ENCODE data around the gene ARHGDIA. TPM values are rescaled to one million over a fixed set of nuclear protein-coding genes. Genes with fewer than 3 reads are reported as not detected.

Gene ARHGDIA
- total RNA-seq, 1 donor from 2014 or later, result 126 TPM

GRCh38 chr17:81834831-81835267 is 36.3 kb downstream of the ARHGDIA start, which contains the start of gene PPP1R27:
PPP1R27 (minus strand) TSS chr17:81835050; CDS start chr17:81834953, 97 bp downstream.
- intact Hi-C loops (cut with DNase I), result no loop called here
- DNase-seq (ENCODE audit: missing footprints) (no peak), ATAC-seq (no peak)

GRCh38 chr17:81833921-81834830 is 37.0 kb downstream of the ARHGDIA start:
- no peak for ATAC-seq
- DNase-seq (ENCODE audit: missing footprints), result no peak
- intact Hi-C loops (cut with DNase I), result loop anchor here (1.0 kb wide), 1 partner anchor 26 kb away; the partner anchor contains the start of gene P4HB

- DNase-seq (ENCODE audit: missing footprints) (peak; percentile 99), ATAC-seq (peak; percentile 92)
- intact Hi-C loops (cut with DNase I), result loop anchor here (1.0 kb wide), 1 partner anchor 27 kb away; the partner anchor contains the start of gene P4HB
Observed at GRCh38 chr17:81833160-81833920, 37.8 kb downstream of the ARHGDIA start, which contains the start of gene MCRIP1. MCRIP1 (minus strand) TSS chr17:81833291; CDS start chr17:81824506, 8,785 bp downstream.

GRCh38 chr17:81832608-81833159 is 38.5 kb downstream of the ARHGDIA start:
- no peak for DNase-seq (ENCODE audit: missing footprints)
- intact Hi-C loops (cut with DNase I), result loop anchor here (1.0 kb wide), 1 partner anchor 28 kb away; the partner anchor contains the start of gene P4HB
- ATAC-seq, result no peak

- DNase-seq (ENCODE audit: missing footprints), result no peak
- ATAC-seq, result peak; percentile 22
- intact Hi-C loops (cut with DNase I), result no loop called here
Observed at GRCh38 chr17:81831957-81832607, 39.1 kb downstream of the ARHGDIA start.

- intact Hi-C loops (cut with DNase I), result no loop called here
- DNase-seq (ENCODE audit: missing footprints) (no peak), ATAC-seq (no peak)
Observed at GRCh38 chr17:81831563-81831956, 39.6 kb downstream of the ARHGDIA start.

- DNase-seq (ENCODE audit: missing footprints), result no peak
- ATAC-seq, result no peak
- intact Hi-C loops (cut with DNase I), result no loop called here
Observed at GRCh38 chr17:81829858-81830257, 41.3 kb downstream of the ARHGDIA start.

- intact Hi-C loops (cut with DNase I), result no loop called here
- ATAC-seq (no peak), DNase-seq (ENCODE audit: missing footprints) (no peak)
Observed at GRCh38 chr17:81828656-81829055, 42.5 kb downstream of the ARHGDIA start.

GRCh38 chr17:81825841-81826466 is 45.2 kb downstream of the ARHGDIA start:
- ATAC-seq (no peak), DNase-seq (ENCODE audit: missing footprints) (no peak)
- intact Hi-C loops (cut with DNase I), result no loop called here

- ATAC-seq, result no peak
- intact Hi-C loops (cut with DNase I), result loop anchor here (5.0 kb wide), 1 partner anchor 118 kb away; no protein-coding TSS in a partner anchor
- DNase-seq (ENCODE audit: missing footprints), result no peak
Observed at GRCh38 chr17:81824595-81824994, 46.5 kb downstream of the ARHGDIA start.

GRCh38 chr17:81823820-81824550 is 47.2 kb downstream of the ARHGDIA start:
- intact Hi-C loops (cut with DNase I), result loop anchor here (5.0 kb wide), 1 partner anchor 118 kb away; no protein-coding TSS in a partner anchor
- ATAC-seq, result no peak

GRCh38 chr17:81822996-81823819 is 47.9 kb downstream of the ARHGDIA start:
- intact Hi-C loops (cut with DNase I), result loop anchor here (5.0 kb wide), 1 partner anchor 119 kb away; no protein-coding TSS in a partner anchor
- ATAC-seq (no peak), DNase-seq (ENCODE audit: missing footprints) (no peak)

More at GRCh38 chr17:81823820-81824550, 47.2 kb downstream of the ARHGDIA start:
- DNase-seq (ENCODE audit: missing footprints), result no peak

- ATAC-seq (no peak), DNase-seq (ENCODE audit: missing footprints) (no peak)
- intact Hi-C loops (cut with DNase I), result loop anchor here (5.0 kb wide), 1 partner anchor 120 kb away; no protein-coding TSS in a partner anchor
Observed at GRCh38 chr17:81822312-81822637, 48.9 kb downstream of the ARHGDIA start.

GRCh38 chr17:81821603-81822311 is 49.4 kb downstream of the ARHGDIA start:
- peak; percentile 86 for ATAC-seq
- peak; percentile 87 for DNase-seq (ENCODE audit: missing footprints)
- intact Hi-C loops (cut with DNase I), result loop anchor here (1.0 to 5.0 kb wide), 2 partner anchors 39 to 121 kb away; partner anchors contain the start of gene P4HB

GRCh38 chr17:81821147-81821546 is 50.0 kb downstream of the ARHGDIA start:
- ATAC-seq (no peak), DNase-seq (ENCODE audit: missing footprints) (no peak)
- intact Hi-C loops (cut with DNase I), result loop anchor here (1.0 to 5.0 kb wide), 2 partner anchors 39 to 121 kb away; partner anchors contain the start of gene P4HB

- ATAC-seq (no peak), DNase-seq (ENCODE audit: missing footprints) (no peak)
- intact Hi-C loops (cut with DNase I), result loop anchor here (5.0 kb wide), 1 partner anchor 123 kb away; no protein-coding TSS in a partner anchor
Observed at GRCh38 chr17:81819708-81820107, 51.4 kb downstream of the ARHGDIA start.
